GM21423 (cell line): ENCODE measurements around the gene TSPAN33.
"Not testable (repeated sequence)": the region's sequence is repeated elsewhere in the genome, so short reads cannot be mapped to it uniquely, and the experiment has no call there.

Experiments
- ATAC-seq: cut with Tn5 transposase; IDR thresholded peaks from one replicate; pipeline ENCODE4 v1.9.1; 2021; ENCODE audit warnings: mild to moderate bottlenecking, moderate library complexity; ENCODE audit not compliant: unreplicated experiment

TSPAN33 gene, protein sequence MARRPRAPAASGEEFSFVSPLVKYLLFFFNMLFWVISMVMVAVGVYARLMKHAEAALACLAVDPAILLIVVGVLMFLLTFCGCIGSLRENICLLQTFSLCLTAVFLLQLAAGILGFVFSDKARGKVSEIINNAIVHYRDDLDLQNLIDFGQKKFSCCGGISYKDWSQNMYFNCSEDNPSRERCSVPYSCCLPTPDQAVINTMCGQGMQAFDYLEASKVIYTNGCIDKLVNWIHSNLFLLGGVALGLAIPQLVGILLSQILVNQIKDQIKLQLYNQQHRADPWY

GRCh38 chr7:129144095-129144833 lies at the start of gene TSPAN33:
Gene TSPAN33, plus strand, starts transcription at chr7:129144707. Its CDS starts 274 bp downstream, at chr7:129144981.
- peak; percentile 66 for ATAC-seq

- peak; percentile 80 for ATAC-seq
Observed at GRCh38 chr7:129095258-129095657, 49.2 kb upstream of the TSPAN33 start.

DNA sequence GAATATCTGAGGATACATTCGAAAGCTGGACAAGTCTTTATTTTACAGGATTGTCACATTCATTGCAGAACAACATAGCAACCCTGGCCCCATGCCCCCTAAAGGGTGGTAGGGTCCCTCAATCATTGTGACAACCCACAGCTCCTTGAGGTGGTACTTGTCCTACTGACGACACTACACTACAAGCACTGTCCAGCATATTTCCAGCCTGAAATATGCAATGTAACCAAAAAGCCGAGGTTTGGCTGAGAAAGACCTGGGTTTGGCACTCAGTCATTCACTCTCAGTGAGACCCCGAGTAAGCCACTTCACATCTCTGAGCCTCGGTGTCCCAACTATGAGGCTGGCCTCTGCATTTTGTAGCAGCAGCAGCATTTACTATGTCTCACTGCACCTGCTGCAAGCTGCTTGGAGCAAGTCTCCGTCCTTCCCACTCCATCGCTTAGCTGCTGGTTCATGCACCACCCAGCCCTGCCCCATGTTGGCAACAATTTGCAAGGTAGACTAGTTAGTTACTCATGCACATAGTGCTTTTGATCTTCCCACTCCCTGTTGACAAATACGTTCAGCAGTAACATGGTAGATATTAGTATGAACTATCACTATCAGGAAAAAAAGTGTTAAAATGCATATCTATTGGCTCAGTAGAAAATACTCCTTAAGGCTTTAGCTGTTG lies 46.0 kb upstream of the TSPAN33 start:
- ATAC-seq = no peak

- ATAC-seq = no peak
Observed at GRCh38 chr7:129100827-129101166, 43.7 kb upstream of the TSPAN33 start.

DNA sequence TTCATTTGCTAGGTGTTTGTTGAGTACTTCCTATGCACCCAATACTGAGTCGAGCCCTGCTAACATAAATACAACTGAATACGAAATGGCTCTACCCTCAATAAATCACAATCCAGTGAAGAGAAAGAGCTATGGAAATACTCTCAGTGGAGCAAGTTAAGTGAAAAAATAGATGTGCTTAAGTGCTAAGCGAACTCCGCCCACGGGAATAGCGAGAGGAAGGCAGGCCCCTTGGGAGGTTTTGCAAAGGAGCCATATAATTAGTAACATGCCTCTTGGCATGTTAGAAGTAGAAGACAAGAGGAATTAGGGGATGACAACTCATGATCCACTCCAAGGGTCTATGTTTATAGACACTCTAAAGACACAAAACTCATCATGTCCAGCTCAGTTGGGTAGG lies 42.8 kb upstream of the TSPAN33 start:
- ATAC-seq = no peak

- ATAC-seq = no peak
Observed at GRCh38 chr7:129103561-129104324, 40.8 kb upstream of the TSPAN33 start.

DNA sequence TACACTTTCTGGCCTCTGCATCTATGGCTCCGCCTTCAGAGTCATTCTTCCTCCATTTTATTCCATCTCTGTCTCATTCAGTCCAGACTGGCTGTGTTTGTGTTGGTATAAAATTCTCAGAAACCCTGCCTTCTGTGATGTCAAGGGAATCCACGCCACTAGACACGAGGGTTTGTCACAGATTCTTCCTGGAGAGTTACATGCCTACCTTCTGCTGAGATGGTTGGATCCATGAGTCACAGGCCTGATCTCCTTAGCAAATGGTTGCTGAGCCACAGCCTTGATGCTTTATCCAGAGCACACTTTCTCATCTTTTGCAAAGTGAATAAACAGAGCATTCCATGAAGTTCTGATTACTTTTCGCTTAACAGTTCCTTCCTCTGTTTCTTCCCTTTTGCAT lies 35.9 kb upstream of the TSPAN33 start:
- ATAC-seq = no peak

GRCh38 chr7:129110258-129110981 lies 34.1 kb upstream of the TSPAN33 start:
- ATAC-seq = no peak

DNA sequence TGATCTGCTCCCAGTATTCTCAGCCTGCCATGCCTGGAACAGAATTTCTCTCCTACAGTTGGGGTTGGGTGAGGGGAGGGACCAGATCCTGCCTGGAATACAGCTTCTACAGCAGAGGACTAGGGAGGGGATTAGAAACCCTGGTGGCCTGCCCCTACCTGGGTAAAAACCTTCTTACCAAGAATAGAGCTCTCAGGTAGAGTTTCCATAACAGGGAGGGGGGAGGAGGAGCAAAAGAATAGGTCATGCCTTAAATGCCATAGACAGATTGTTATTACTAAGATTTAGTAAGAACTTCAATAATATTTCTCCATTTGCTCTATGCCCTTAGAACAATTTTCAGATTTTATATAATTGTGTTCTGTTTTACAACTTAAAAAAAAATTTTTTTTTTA lies 33.5 kb upstream of the TSPAN33 start:
- ATAC-seq = no peak

GRCh38 chr7:129115676-129116075 lies 28.8 kb upstream of the TSPAN33 start:
- no peak for ATAC-seq

- ATAC-seq = no peak
Observed at GRCh38 chr7:129118182-129118581, 26.3 kb upstream of the TSPAN33 start.

- no peak for ATAC-seq
Observed at GRCh38 chr7:129118976-129119375, 25.5 kb upstream of the TSPAN33 start.

DNA sequence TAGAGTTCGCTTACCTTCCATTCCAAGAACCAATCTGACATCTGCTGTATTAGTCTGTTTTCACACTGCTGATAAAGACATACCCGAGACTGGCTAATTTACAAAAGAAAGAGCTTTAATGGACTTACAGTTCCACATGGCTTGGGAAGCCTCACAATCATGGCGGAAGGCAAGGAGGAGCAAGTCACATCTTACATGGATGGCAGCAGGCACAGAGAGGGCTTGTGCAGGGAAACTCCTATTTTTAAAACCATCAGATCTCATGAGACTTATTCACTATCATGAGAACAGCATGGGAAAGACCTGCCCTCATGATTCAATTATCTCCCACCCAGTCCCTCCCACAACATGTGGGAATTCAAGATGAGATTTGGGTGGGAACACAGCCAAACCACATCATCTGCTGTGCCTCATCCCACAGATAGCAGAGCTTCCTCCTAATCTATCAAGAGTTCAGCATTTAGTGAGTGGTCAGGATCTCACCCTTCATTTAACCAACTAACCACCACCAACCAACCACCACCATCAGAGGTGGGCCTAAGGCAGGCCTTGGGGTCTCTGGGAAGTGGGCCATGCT lies 22.9 kb upstream of the TSPAN33 start:
- not testable (repeated sequence) for ATAC-seq

DNA sequence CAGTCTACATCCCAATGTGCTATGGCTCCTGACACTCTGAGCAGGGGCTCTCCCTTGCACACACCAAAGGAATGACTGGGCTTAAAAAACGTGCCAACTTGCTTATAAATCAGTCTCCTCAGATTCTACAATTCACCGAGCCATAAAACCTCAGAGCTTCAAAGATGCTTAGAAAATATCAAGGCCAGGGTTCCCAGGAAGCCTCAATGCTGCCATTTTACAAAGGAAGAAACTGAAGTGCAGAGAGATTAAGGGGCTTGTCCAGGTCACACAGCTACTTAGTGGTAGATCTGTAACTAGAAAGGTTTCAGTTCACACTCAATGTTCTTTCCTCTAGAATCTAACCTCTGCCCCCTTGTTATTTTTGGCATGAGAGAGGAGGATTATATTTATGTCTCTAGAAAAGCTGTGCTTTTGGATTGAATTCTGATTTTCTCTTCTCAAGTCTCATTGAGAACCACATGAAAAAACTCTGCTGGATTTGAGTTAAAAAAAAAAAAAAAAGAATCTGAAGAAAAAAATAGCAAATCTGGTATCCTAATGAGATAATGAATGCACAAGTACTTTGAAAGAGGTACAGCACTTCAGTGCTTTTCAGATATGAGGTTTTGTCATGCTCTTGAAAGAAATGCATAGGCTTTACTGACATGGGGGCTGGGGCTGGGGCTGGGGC lies 22.3 kb upstream of the TSPAN33 start:
- peak; percentile 45 for ATAC-seq

DNA sequence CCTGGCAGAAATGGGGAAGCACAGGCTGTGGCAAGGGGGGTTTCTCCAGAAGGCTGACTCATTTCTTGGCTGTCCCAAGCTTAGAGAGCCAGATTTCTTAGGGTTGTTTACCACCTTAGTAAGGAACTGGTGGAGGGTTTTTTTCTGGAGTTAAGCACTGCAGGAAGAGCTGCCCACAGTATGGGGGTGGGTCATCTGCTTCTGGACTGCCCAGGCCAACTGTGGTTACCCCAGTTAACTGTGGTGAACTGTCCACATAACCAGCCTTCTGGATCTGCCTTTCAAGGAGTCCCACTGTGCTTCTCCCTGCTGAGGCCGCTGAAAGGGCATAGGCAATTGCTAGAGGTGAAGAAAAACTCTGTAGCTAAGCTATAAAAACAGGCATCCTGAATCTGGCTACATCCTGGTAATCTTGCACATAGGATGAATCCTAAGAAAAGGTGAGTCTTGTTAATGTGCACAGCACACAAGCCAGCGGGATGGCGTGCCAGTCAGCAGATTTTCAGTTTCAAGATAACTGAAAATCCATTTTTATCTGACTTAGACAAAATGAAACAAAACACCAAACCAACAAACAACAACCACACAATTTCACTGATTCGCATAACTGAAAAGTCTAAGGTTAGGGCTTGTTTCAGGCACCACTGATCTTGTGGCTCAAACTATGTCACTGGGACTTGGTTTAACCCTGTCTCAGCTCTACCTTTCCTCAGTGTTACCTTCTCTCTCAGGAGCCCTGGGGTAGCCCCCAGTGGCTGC lies 21.6 kb upstream of the TSPAN33 start:
- ATAC-seq = peak; percentile 73

GRCh38 chr7:129123510-129123857 lies 21.0 kb upstream of the TSPAN33 start:
- no peak for ATAC-seq

- ATAC-seq = no peak
Observed at GRCh38 chr7:129126314-129126713, 18.2 kb upstream of the TSPAN33 start.

DNA sequence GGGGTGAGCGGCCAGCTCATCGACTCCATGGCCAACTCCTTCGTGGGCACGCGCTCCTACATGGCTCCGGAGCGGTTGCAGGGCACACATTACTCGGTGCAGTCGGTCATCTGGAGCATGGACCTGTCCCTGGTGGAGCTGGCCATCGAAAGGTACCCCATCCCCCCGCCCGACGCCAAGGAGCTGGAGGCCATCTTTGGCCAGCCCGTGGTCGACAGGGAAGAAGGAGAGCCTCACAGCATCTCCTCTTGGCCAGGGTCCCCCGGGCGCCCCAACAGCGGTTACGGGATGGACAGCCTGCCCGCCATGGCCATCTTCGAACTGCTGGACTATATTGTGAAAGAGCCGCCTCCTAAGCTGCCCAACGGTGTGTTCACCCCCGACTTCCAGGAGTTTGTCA lies 17.4 kb upstream of the TSPAN33 start:
- no peak for ATAC-seq

- no peak for ATAC-seq
Observed at GRCh38 chr7:129127601-129128000, 16.9 kb upstream of the TSPAN33 start.
